Nephron progenitor cell (in vitro differentiated cells): ENCODE data around the gene MBNL2.

ENCODE experiments used
- DNase-seq: peaks from one replicate; pipeline ENCODE4 v3.0.0; 2021
- H3K27ac Mint-ChIP-seq: 2 replicates; pipeline ENCODE4 v1.8.0; 2021; ENCODE audit warnings: mild to moderate bottlenecking, moderate library complexity, mixed read lengths
- H3K27me3 Mint-ChIP-seq: 2 replicates; pipeline ENCODE4 v1.8.0; 2021; ENCODE audit warnings: mild to moderate bottlenecking, low read depth, mixed read lengths; ENCODE audit not compliant: poor library complexity
- H3K36me3 Mint-ChIP-seq: 2 replicates; pipeline ENCODE4 v1.8.0; 2021; ENCODE audit warnings: low read depth, mixed read lengths
- H3K4me1 Mint-ChIP-seq: 2 replicates; pipeline ENCODE4 v1.8.0; 2021; ENCODE audit warnings: mixed read lengths
- H3K4me3 Mint-ChIP-seq: 2 replicates; pipeline ENCODE4 v1.8.0; 2021; ENCODE audit warnings: mild to moderate bottlenecking, moderate library complexity, mixed read lengths
- H3K9me3 Mint-ChIP-seq: 2 replicates; pipeline ENCODE4 v1.8.0; 2021; ENCODE audit warnings: mild to moderate bottlenecking, moderate library complexity, mixed read lengths
- CTCF ChIP-seq: fragments of 200-600 bp; sonication (generic); IDR thresholded peaks from 2 replicates; pipeline ENCODE4 v1.5.0; 2021; ENCODE audit warnings: antibody characterized with exemption

The MBNL2 gene

DNA sequence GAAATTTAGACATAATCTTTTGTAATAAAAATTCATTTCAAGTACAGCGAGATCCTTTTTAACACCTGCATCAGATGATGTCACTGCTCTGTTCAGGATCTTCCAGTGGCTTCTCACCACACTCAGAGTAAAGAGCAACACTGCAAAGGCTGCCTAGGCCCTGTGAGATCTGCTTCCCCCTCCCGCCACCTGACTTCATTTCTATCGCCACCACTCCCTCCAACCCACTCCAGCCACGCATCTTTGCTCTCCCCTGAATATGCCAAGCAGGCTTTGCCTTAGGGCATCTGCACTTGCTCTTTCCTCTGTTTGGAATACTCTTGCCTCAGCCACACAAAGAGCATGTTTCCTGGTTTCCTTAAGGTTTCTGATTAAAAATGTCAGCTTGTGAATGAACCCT lies 58.3 kb downstream of the MBNL2 start:
- DNase-seq, result no peak
- no peak overlapping the region for H3K4me3 Mint-ChIP-seq

DNA sequence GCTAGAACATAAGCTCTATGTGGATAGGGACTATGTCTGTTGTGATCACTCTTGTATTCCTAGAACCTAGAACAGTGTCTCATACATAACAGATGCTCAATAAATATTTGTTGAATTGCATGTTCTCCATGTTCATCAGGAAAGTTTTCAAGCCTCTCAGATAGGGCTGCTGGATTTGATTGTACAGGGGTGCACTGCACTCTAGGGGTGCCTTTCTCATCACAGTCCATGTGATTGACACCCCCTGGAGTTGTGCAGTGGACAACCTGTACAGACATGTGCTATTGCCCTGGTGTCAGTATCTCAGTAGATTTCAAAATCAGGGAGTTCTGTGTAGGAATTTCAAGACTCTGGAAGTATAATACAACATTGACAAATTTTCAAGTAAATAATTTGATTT lies 58.9 kb downstream of the MBNL2 start:
- no peak for DNase-seq
- peak overlapping the region; percentile 64 for H3K27ac Mint-ChIP-seq
- TF ChIP-seq CTCF, result no peak
- H3K36me3 Mint-ChIP-seq, result peaks cover 24% of the 10 kb centered on the region
- peaks cover 22% of the 10 kb centered on the region for H3K4me1 Mint-ChIP-seq
- H3K9me3 Mint-ChIP-seq, result no peaks in the 10 kb centered on the region
- peaks cover 3% of the 10 kb centered on the region for H3K27me3 Mint-ChIP-seq
- H3K4me3 Mint-ChIP-seq, result no peak overlapping the region

More for the DNA sequence above, 58.3 kb downstream of the MBNL2 start:
- H3K36me3 Mint-ChIP-seq, result peaks cover 25% of the 10 kb centered on the region
- TF ChIP-seq CTCF, result no peak
- H3K9me3 Mint-ChIP-seq, result no peaks in the 10 kb centered on the region
- peaks cover 3% of the 10 kb centered on the region for H3K27me3 Mint-ChIP-seq
- H3K27ac Mint-ChIP-seq, result peak overlapping the region; percentile 64
- H3K4me1 Mint-ChIP-seq, result peaks cover 28% of the 10 kb centered on the region

GRCh38 chr13:97282705-97283104 lies 60.6 kb downstream of the MBNL2 start:
- Mint-ChIP-seq H3K9me3 (no peaks in the 10 kb centered on the region), H3K4me1 (peaks cover 20% of the 10 kb centered on the region), H3K27ac (no peak overlapping the region), H3K36me3 (peaks cover 14% of the 10 kb centered on the region), H3K4me3 (no peak overlapping the region), H3K27me3 (peaks cover 3% of the 10 kb centered on the region)
- DNase-seq, result no peak
- no peak for TF ChIP-seq CTCF

DNA sequence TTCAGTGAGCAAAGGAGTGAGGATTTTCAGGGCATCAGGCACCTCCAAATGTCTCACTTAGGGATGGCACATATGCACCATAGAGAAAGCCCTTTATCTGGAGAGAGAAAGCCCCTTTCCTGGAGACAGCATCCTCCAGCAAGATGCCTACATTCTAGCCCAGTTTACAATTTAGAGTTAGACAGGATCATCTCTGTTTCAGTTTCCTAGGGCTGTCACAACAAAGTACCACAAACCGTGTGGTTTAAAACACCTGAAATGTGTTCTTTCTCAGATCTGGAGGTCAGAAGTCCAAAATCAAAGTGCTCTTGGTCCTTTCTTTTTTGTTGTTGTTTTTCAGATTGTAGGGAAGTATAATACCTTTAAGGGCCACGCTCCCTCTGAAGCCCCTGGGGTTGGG lies 61.8 kb downstream of the MBNL2 start:
- Mint-ChIP-seq H3K36me3 (peaks cover 14% of the 10 kb centered on the region), H3K4me3 (no peak overlapping the region), H3K9me3 (no peaks in the 10 kb centered on the region), H3K27ac (no peak overlapping the region), H3K27me3 (peaks cover 3% of the 10 kb centered on the region), H3K4me1 (peaks cover 20% of the 10 kb centered on the region)
- DNase-seq, result no peak
- TF ChIP-seq CTCF, result no peak

GRCh38 chr13:97284558-97284957 lies 62.4 kb downstream of the MBNL2 start:
- peaks cover 15% of the 10 kb centered on the region for H3K36me3 Mint-ChIP-seq
- H3K4me1 Mint-ChIP-seq, result peaks cover 16% of the 10 kb centered on the region
- H3K9me3 Mint-ChIP-seq, result no peaks in the 10 kb centered on the region
- peaks cover 3% of the 10 kb centered on the region for H3K27me3 Mint-ChIP-seq
- no peak for DNase-seq
- H3K27ac Mint-ChIP-seq, result no peak overlapping the region
- H3K4me3 Mint-ChIP-seq, result no peak overlapping the region
- no peak for TF ChIP-seq CTCF

- no peaks in the 10 kb centered on the region for H3K9me3 Mint-ChIP-seq
- H3K4me1 Mint-ChIP-seq, result peaks cover 8% of the 10 kb centered on the region
- TF ChIP-seq CTCF, result no peak
- H3K36me3 Mint-ChIP-seq, result peaks cover 21% of the 10 kb centered on the region
- H3K4me3 Mint-ChIP-seq, result no peak overlapping the region
- no peak overlapping the region for H3K27ac Mint-ChIP-seq
- DNase-seq, result no peak
- H3K27me3 Mint-ChIP-seq, result peaks cover 3% of the 10 kb centered on the region
Observed at GRCh38 chr13:97285221-97285955, 63.3 kb downstream of the MBNL2 start.
